ENCODE measurements around the gene PLA2G7. TPM values are rescaled to one million over a fixed set of nuclear protein-coding genes. Genes with fewer than 3 reads are reported as not detected.
"Not testable (repeated sequence)": the region's sequence is repeated elsewhere in the genome, so short reads cannot be mapped to it uniquely, and the experiment has no call there.

The PLA2G7 gene
- total RNA-seq, 1 experiment from 2014 or later, result not detected

- POLR2A ChIA-PET (ENCODE audit: low non-redundant PET), result no interaction called here
- H3K27ac ChIP-seq (ENCODE audit: low read depth, low read length, poor library complexity, severe bottlenecking), result no peak overlapping the region
- no peaks in the 10 kb centered on the region for H3K36me3 ChIP-seq (ENCODE audit: insufficient read depth, low read length, poor library complexity, severe bottlenecking)
- CTCF ChIA-PET, result no interaction called here
- intact Hi-C loops (cut with micrococcal nuclease; ENCODE audit: unreplicated experiment), result no loop called here
- no TSS peak for BruUV-seq (replicated peaks)
- H3K9me3 ChIP-seq (ENCODE audit: low read depth, low read length, poor library complexity, severe bottlenecking), result no peaks in the 10 kb centered on the region
- no peak overlapping the region for H3K4me3 ChIP-seq (ENCODE audit: low read depth, low read length, poor library complexity, severe bottlenecking)
- H3K4me1 ChIP-seq (ENCODE audit: insufficient read depth, low read length, poor library complexity, severe bottlenecking), result no peaks in the 10 kb centered on the region
- H3K27me3 ChIP-seq (replicated peaks; ENCODE audit: insufficient read depth, low read depth, low read length, poor library complexity), result peaks cover 8% of the 10 kb centered on the region
- DNase-seq (ENCODE audit: low spot score), result no peak
- TF ChIP-seq, protein P1, sequence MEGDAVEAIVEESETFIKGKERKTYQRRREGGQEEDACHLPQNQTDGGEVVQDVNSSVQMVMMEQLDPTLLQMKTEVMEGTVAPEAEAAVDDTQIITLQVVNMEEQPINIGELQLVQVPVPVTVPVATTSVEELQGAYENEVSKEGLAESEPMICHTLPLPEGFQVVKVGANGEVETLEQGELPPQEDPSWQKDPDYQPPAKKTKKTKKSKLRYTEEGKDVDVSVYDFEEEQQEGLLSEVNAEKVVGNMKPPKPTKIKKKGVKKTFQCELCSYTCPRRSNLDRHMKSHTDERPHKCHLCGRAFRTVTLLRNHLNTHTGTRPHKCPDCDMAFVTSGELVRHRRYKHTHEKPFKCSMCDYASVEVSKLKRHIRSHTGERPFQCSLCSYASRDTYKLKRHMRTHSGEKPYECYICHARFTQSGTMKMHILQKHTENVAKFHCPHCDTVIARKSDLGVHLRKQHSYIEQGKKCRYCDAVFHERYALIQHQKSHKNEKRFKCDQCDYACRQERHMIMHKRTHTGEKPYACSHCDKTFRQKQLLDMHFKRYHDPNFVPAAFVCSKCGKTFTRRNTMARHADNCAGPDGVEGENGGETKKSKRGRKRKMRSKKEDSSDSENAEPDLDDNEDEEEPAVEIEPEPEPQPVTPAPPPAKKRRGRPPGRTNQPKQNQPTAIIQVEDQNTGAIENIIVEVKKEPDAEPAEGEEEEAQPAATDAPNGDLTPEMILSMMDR (conservative IDR thresholded peaks at IDR 0.05; ENCODE audit: low read depth, low read length), result no peak
- TF ChIP-seq EZH2 (IDR thresholded peaks at IDR 0.05; ENCODE audit: borderline replicate concordance, low read depth, low read length, poor library complexity, severe bottlenecking), result no peak
These were observed 13.8 kb upstream of the PLA2G7 start for GRCh38 chr6:46748940-46749503.

DNA sequence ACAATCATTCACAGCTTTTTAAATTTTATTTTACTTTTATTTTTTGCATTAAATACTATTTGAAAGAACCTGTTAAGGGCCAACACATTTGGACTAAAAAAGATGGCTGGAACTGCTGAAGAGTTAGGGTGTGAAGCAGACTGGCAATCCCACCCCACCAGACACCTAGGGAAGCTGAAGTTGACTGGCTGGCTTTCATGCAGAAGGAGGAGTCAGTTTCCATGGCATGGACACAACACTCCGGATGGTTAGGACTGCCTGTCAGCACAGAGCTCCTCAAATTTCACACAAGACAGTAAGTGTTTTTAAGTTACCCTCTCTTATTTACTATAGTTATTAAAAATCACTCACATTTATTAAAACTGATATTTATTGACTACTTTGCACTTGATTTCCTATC, 11.5 kb upstream of the PLA2G7 start, which contains the start of gene ANKRD66:
ANKRD66 (plus strand) TSS at position 238 of the 400 bp plus-strand sequence. CDS start 5,016 bp downstream, outside the sequence.
- TF ChIP-seq, protein P1 (conservative IDR thresholded peaks at IDR 0.05; ENCODE audit: low read depth, low read length), result no peak
- no peak for TF ChIP-seq EZH2 (IDR thresholded peaks at IDR 0.05; ENCODE audit: borderline replicate concordance, low read depth, low read length, poor library complexity, severe bottlenecking)
- Histone ChIP-seq H3K27me3 (replicated peaks; ENCODE audit: insufficient read depth, low read depth, low read length, poor library complexity) (no peaks in the 10 kb centered on the region), H3K9me3 (ENCODE audit: low read depth, low read length, poor library complexity, severe bottlenecking) (no peaks in the 10 kb centered on the region), H3K4me1 (ENCODE audit: insufficient read depth, low read length, poor library complexity, severe bottlenecking) (no peaks in the 10 kb centered on the region), H3K27ac (ENCODE audit: low read depth, low read length, poor library complexity, severe bottlenecking) (no peak within 1 kb of the TSS), H3K36me3 (ENCODE audit: insufficient read depth, low read length, poor library complexity, severe bottlenecking) (no peaks in the 10 kb centered on the region), H3K4me3 (ENCODE audit: low read depth, low read length, poor library complexity, severe bottlenecking) (no peak within 1 kb of the TSS)
- BruUV-seq (replicated peaks), result no TSS peak
- DNase-seq (ENCODE audit: low spot score), result no peak
- CTCF ChIA-PET, result no interaction called here
- intact Hi-C loops (cut with micrococcal nuclease; ENCODE audit: unreplicated experiment), result no loop called here
- POLR2A ChIA-PET (ENCODE audit: low non-redundant PET), result no interaction called here

DNA sequence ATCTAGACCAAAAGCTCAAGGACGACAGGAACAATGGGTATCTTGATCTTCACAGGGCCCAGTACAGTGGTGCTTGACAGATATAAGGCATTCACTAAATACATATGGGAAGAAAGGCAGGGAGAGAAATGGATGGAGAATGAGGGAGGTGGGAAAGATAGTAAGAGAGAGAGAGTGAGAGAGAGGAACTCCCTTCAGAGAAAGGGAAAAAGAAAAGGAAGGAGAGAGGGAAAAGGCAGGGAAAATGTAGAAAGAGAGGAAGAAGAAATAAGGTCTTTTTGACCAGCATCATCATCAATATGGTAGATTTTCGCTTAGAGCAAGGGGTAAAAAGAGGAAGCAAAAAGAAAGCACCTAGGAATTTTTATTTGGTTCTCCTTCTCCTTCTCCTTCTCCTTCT, 10.8 kb upstream of the PLA2G7 start:
- no peak for DNase-seq (ENCODE audit: low spot score)
- BruUV-seq (replicated peaks), result no TSS peak
- H3K27ac ChIP-seq (ENCODE audit: low read depth, low read length, poor library complexity, severe bottlenecking), result no peak overlapping the region
- ChIA-PET CTCF (no interaction called here), POLR2A (ENCODE audit: low non-redundant PET) (no interaction called here)
- no peaks in the 10 kb centered on the region for H3K9me3 ChIP-seq (ENCODE audit: low read depth, low read length, poor library complexity, severe bottlenecking)
- TF ChIP-seq, protein P1 (conservative IDR thresholded peaks at IDR 0.05; ENCODE audit: low read depth, low read length), result no peak
- no peak for TF ChIP-seq EZH2 (IDR thresholded peaks at IDR 0.05; ENCODE audit: borderline replicate concordance, low read depth, low read length, poor library complexity, severe bottlenecking)
- no peak overlapping the region for H3K4me3 ChIP-seq (ENCODE audit: low read depth, low read length, poor library complexity, severe bottlenecking)
- H3K27me3 ChIP-seq (replicated peaks; ENCODE audit: insufficient read depth, low read depth, low read length, poor library complexity), result no peaks in the 10 kb centered on the region
- no peaks in the 10 kb centered on the region for H3K4me1 ChIP-seq (ENCODE audit: insufficient read depth, low read length, poor library complexity, severe bottlenecking)
- intact Hi-C loops (cut with micrococcal nuclease; ENCODE audit: unreplicated experiment), result no loop called here
- no peaks in the 10 kb centered on the region for H3K36me3 ChIP-seq (ENCODE audit: insufficient read depth, low read length, poor library complexity, severe bottlenecking)

DNA sequence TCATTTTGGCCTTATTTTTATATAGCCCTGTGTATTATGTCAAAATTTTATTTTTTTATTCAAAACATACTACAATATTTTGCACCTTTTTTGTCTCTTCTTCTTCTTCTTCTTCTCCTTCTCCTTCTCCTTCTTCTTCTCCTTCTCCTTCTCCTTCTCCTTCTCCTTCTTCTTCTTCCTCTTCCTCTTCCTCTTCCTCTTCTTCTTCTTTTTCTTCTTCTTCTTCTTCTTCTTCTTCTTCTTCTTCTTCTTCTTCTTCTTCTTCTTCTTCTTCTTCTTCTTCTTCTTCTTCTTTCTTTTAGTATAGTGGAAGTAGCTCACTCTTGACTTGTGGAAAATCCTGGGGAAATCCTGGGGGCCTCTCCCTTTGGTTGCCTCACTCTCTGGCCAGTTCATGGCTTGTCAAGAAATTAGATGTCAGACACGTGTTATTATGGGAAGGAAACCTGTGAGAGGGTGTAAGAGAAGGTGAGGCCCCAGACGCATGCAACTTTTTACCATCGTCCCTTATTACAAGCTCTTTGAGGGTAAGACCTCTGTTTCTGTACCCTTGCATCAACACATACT, 9.1 kb upstream of the PLA2G7 start:
- DNase-seq (ENCODE audit: low spot score); BruUV-seq (replicated peaks); POLR2A ChIA-PET (ENCODE audit: low non-redundant PET); H3K27me3 ChIP-seq (replicated peaks; ENCODE audit: insufficient read depth, low read depth, low read length, poor library complexity); CTCF ChIA-PET; H3K4me3 ChIP-seq (ENCODE audit: low read depth, low read length, poor library complexity, severe bottlenecking); H3K27ac ChIP-seq (ENCODE audit: low read depth, low read length, poor library complexity, severe bottlenecking); H3K4me1 ChIP-seq (ENCODE audit: insufficient read depth, low read length, poor library complexity, severe bottlenecking); H3K36me3 ChIP-seq (ENCODE audit: insufficient read depth, low read length, poor library complexity, severe bottlenecking); H3K9me3 ChIP-seq (ENCODE audit: low read depth, low read length, poor library complexity, severe bottlenecking); intact Hi-C loops (cut with micrococcal nuclease; ENCODE audit: unreplicated experiment): not testable (repeated sequence)

Measured in A673 (cell line).